ENCODE results near the gene HPCAL1.

Gene HPCAL1

GRCh38 chr2:10366601-10367270 lies 64.0 kb downstream of the HPCAL1 start:
- TF ChIP-seq CTCF (IDR thresholded peaks at IDR 0.05; ENCODE audit: low read depth, low read length) = no peak
- DNase-seq (ENCODE audit: low read depth in 2 of 2) = no peak
- no peak overlapping the region for H3K4me3 ChIP-seq (replicated peaks in 1 of 2; ENCODE audit: low read depth in 2 of 2, low read length in 2 of 2)

GRCh38 chr2:10367472-10368439 lies 65.1 kb downstream of the HPCAL1 start:
- DNase-seq (ENCODE audit: low read depth in 2 of 2) = no peak
- TF ChIP-seq CTCF (IDR thresholded peaks at IDR 0.05; ENCODE audit: low read depth, low read length) = no peak
- H3K4me3 ChIP-seq (replicated peaks in 1 of 2; ENCODE audit: low read depth in 2 of 2, low read length in 2 of 2) = no peak overlapping the region

- no peak for TF ChIP-seq CTCF (IDR thresholded peaks at IDR 0.05; ENCODE audit: low read depth, low read length)
- no peak overlapping the region for H3K4me3 ChIP-seq (replicated peaks in 1 of 2; ENCODE audit: low read depth in 2 of 2, low read length in 2 of 2)
- no peak for DNase-seq (ENCODE audit: low read depth in 2 of 2)
These were observed 66.0 kb downstream of the HPCAL1 start for GRCh38 chr2:10368491-10369231.

- no peak for DNase-seq (ENCODE audit: low read depth in 2 of 2)
- H3K4me3 ChIP-seq (replicated peaks in 1 of 2; ENCODE audit: low read depth in 2 of 2, low read length in 2 of 2) = no peak overlapping the region
- no peak for TF ChIP-seq CTCF (IDR thresholded peaks at IDR 0.05; ENCODE audit: low read depth, low read length)
These were observed 66.9 kb downstream of the HPCAL1 start for GRCh38 chr2:10369269-10370255.

- no peak overlapping the region for H3K4me3 ChIP-seq (replicated peaks in 1 of 2; ENCODE audit: low read depth in 2 of 2, low read length in 2 of 2)
- no peak for TF ChIP-seq CTCF (IDR thresholded peaks at IDR 0.05; ENCODE audit: low read depth, low read length)
- no peak for DNase-seq (ENCODE audit: low read depth in 2 of 2)
These were observed 67.7 kb downstream of the HPCAL1 start for GRCh38 chr2:10370390-10370789.

GRCh38 chr2:10370895-10371294 lies 68.2 kb downstream of the HPCAL1 start:
- no peak for DNase-seq (ENCODE audit: low read depth in 2 of 2)
- no peak overlapping the region for H3K4me3 ChIP-seq (replicated peaks in 1 of 2; ENCODE audit: low read depth in 2 of 2, low read length in 2 of 2)
- no peak for TF ChIP-seq CTCF (IDR thresholded peaks at IDR 0.05; ENCODE audit: low read depth, low read length)
